Activated CD4-positive, alpha-beta T cell treated with anti-CD3 and anti-CD28 coated beads for 36 hours (primary cell): ENCODE measurements around the gene TMEM168. TPM values are rescaled to one million over a fixed set of nuclear protein-coding genes. Genes with fewer than 3 reads are reported as not detected.
"Not testable (repeated sequence)": the region's sequence is repeated elsewhere in the genome, so short reads cannot be mapped to it uniquely, and the experiment has no call there.

Experiments
- ATAC-seq: fragments of 200-7000 bp; cut with Tn5 transposase; one replicate; pipeline ENCODE4 v1.10.0; 2021; ENCODE audit warnings: mild to moderate bottlenecking, moderate library complexity
- CTCF ChIA-PET: fragments of 350-600 bp; sonication (Branson Sonifier 250); formaldehyde crosslinking; loops from one replicate; lab custom pipeline; 2021; ENCODE audit warnings: antibody characterized with exemption; lab: Charles Lee
- POLR2A ChIA-PET: fragments of 350-600 bp; sonication (Branson Sonifier 250); formaldehyde crosslinking; loops from one replicate; lab custom pipeline; 2021; ENCODE audit warnings: antibody characterized with exemption, inconsistent platforms; lab: Charles Lee
- DNase-seq: peaks from one replicate; pipeline ENCODE4 v3.0.0-alpha.2; 2020
- H3K27ac Mint-ChIP-seq: one replicate; pipeline ENCODE4 v1.8.0; 2021; ENCODE audit warnings: mixed read lengths
- H3K27me3 Mint-ChIP-seq: one replicate; pipeline ENCODE4 v1.8.0; 2021; ENCODE audit warnings: mixed read lengths
- H3K36me3 Mint-ChIP-seq: one replicate; pipeline ENCODE4 v1.8.0; 2021; ENCODE audit warnings: low read depth, mixed read lengths
- H3K4me1 Mint-ChIP-seq: one replicate; pipeline ENCODE4 v1.8.0; 2021; ENCODE audit warnings: mixed read lengths
- H3K4me3 Mint-ChIP-seq: one replicate; pipeline ENCODE4 v1.8.0; 2021; ENCODE audit warnings: mild to moderate bottlenecking, moderate library complexity, mixed read lengths
- H3K9me3 Mint-ChIP-seq: one replicate; pipeline ENCODE4 v1.8.0; 2021; ENCODE audit warnings: low read depth, mixed read lengths
- intact Hi-C, 2 experiments: fragments of 100-400 bp; cut with DNase I in 1 of 2; cut with micrococcal nuclease in 1 of 2; formaldehyde crosslinking; loops; one replicate each; pipeline versions ENCODE4 v1.14.2 to v1.15.1; 2022 to 2024; cut with DNase I, micrococcal nuclease
- total RNA-seq, 2 experiments: library from RNA; stranded (reverse); gene quantifications; one replicate each; pipeline ENCODE4 v1.2.3, GENCODE V29; 2021

Gene TMEM168
- total RNA-seq, 2 experiments from 2014 or later = 16.7 to 18.3 TPM

DNA sequence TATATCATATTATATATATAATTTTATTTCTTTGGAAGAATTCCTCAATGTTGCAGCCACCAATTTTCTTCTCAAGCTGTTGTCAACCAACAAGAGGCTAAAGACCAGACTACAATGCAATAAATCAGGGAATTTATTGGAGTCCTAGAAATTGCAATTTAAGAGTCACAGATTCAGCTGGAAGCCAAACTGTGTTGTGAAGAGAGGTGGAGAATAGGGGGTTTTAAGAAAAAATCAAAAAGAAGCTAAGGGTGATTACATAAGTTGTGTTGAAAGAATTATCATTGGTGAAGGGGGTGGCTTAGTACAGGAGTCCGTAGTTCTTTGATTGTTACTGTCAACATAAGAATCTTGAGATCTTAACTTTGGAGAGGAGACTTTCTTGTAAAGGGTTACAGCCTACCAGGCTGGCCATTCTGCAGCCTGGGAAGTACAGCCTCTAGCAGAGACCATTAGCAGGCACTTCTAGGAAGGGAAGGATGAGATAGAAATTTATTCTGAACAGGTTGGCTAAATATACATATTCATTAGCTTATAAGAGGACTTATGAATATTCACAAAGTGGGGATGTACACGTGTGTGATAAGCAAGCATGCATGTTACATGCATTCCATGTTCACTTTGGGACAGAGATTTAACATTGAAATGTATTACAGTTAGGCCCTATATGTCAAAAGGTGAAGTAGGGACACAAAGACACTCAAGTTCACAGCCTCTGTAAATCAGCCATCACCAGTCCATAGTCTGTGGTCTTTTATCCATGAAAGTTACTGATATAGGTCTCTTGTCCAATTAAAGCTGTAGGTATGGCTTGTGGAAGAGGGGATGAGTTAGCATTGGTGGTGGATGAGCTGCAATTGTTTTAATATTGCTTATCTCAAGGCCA lies 8.3 kb upstream of the TMEM168 start:
- no peaks in the 10 kb centered on the region for H3K9me3 Mint-ChIP-seq
- peak; percentile 57 for ATAC-seq
- H3K27me3 Mint-ChIP-seq = no peaks in the 10 kb centered on the region
- H3K36me3 Mint-ChIP-seq = no peaks in the 10 kb centered on the region
- POLR2A ChIA-PET = no interaction called here
- intact Hi-C loops = no loop called here
- DNase-seq = no peak
- H3K4me1 Mint-ChIP-seq = peaks cover 14% of the 10 kb centered on the region
- CTCF ChIA-PET = interaction anchor here (1.6 kb wide), 1 partner anchor 10 kb away, joined by 3 read pairs; no protein-coding TSS in a partner anchor
- no peak overlapping the region for H3K4me3 Mint-ChIP-seq
- H3K27ac Mint-ChIP-seq = no peak overlapping the region

GRCh38 chr7:112796552-112796951 lies 6.4 kb upstream of the TMEM168 start:
- H3K9me3 Mint-ChIP-seq, H3K36me3 Mint-ChIP-seq, CTCF ChIA-PET, H3K4me3 Mint-ChIP-seq, ATAC-seq, intact Hi-C loops, POLR2A ChIA-PET, DNase-seq, H3K27ac Mint-ChIP-seq, H3K27me3 Mint-ChIP-seq: not testable (repeated sequence)
- H3K4me1 Mint-ChIP-seq = peaks cover 14% of the 10 kb centered on the region

DNA sequence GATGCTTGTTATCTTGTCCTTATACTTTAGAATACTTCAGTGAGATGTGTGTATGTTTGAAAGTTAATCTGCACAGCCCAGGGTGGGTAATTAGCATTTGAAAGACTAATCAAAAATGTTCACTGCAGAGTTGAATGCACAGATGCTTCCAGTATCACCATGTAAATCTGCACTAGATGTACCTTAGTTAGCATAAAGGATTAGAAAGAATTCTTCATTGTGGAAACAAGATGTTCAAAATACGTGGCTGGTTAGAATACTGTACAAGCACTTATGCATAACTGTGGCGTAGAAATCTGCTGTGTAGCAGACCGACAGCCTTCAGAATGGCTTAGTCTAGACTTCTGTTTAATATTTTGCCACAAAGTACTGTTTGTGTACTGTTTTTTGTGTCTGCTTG lies 2.2 kb upstream of the TMEM168 start:
- peaks cover 5% of the 10 kb centered on the region for H3K36me3 Mint-ChIP-seq
- POLR2A ChIA-PET = no interaction called here
- no peaks in the 10 kb centered on the region for H3K27me3 Mint-ChIP-seq
- ATAC-seq = no peak
- CTCF ChIA-PET = no interaction called here
- H3K27ac Mint-ChIP-seq = no peak overlapping the region
- peaks cover 35% of the 10 kb centered on the region for H3K4me1 Mint-ChIP-seq
- no peak overlapping the region for H3K4me3 Mint-ChIP-seq
- intact Hi-C loops = loop anchor here (5.0 kb wide), 2 partner anchors 75 to 235 kb away; no protein-coding TSS in a partner anchor
- H3K9me3 Mint-ChIP-seq = no peaks in the 10 kb centered on the region
- no peak for DNase-seq

DNA sequence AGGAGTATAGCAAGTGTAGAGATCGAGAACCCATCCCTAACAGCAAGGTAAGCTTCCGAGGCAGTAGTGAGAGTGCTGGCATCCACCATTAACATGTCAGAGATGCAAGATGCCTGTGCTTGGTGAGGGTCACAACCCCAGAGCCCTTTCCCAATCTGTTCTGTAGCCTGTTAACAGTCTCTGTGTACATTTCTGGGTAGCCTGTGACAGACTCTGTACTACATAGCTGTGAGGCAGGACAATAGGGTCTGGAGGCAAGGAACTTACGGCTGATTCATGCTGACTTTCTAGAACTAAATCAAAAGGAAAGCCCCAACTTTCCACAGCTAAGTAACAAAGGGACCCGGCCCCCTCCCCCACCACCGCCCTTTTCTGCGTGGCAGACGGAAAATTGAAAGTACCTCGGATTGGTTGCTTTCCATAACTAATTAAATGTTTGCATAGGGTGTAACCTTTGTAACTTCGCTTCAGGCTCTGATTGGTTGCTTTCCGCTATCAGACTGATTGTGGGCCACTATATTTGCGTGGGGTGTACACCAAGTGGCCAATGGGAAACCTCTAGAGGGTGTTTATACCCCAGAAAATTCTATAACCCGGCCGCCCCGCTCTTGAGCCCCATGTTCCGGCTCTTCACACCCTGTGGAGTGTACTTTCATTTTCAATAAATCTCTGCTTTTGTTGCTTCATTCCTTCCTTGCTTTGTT lies 1.4 kb upstream of the TMEM168 start:
- CTCF ChIA-PET = no interaction called here
- Mint-ChIP-seq H3K4me3 (peak overlapping the region; percentile 86), H3K27ac (no peak overlapping the region), H3K4me1 (peaks cover 42% of the 10 kb centered on the region), H3K9me3 (peaks cover 2% of the 10 kb centered on the region), H3K27me3 (no peaks in the 10 kb centered on the region), H3K36me3 (peaks cover 9% of the 10 kb centered on the region)
- POLR2A ChIA-PET = no interaction called here
- DNase-seq (no peak), ATAC-seq (no peak)
- intact Hi-C loops = loop anchor here (2.0 to 5.0 kb wide), 4 partner anchors 76 to 327 kb away; partner anchors contain the start of gene SMIM30 (in 1 of the 2)

- CTCF ChIA-PET = interaction anchor here (0.6 to 1.1 kb wide), 2 partner anchors 65 to 109 kb away, joined by 3 read pairs; no protein-coding TSS in a partner anchor
Observed at GRCh38 chr7:112790586-112791003, 402 bp upstream of the TMEM168 start.

DNA sequence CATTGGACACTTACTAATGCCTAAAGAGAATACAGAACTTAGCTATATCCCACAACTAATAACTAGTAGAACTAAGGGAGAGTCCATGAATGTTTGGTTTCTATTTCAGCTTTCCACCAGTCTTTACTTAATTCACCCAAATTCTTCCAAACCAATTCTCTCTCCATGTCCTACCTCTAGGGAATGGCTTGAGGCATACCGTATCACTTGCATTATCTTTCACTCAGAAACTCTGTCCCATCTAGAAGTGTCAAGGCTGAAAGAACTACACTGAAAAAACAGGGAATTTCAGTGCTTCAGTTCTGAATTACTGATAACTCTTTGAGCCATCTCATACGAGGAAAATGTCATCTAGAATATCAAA lies 758 bp downstream of the TMEM168 start:
- H3K27me3 Mint-ChIP-seq = no peaks in the 10 kb centered on the region
- CTCF ChIA-PET = interaction anchor here (1.1 to 1.4 kb wide), 2 partner anchors 20 to 111 kb away, joined by 3 to 4 read pairs; no protein-coding TSS in a partner anchor
- H3K4me3 Mint-ChIP-seq = peak overlapping the region; percentile 86
- H3K36me3 Mint-ChIP-seq = peaks cover 11% of the 10 kb centered on the region
- ATAC-seq = no peak
- intact Hi-C loops = loop anchor here in 1 of 2 experiments (10.0 kb wide), 1 partner anchor 235 kb away; no protein-coding TSS in a partner anchor
- DNase-seq = no peak
- peak overlapping the region; percentile 96 for H3K27ac Mint-ChIP-seq
- POLR2A ChIA-PET = no interaction called here
- peaks cover 39% of the 10 kb centered on the region for H3K4me1 Mint-ChIP-seq
- H3K9me3 Mint-ChIP-seq = peaks cover 2% of the 10 kb centered on the region

More at GRCh38 chr7:112790586-112791003, 402 bp upstream of the TMEM168 start:
- Mint-ChIP-seq H3K9me3 (peaks cover 2% of the 10 kb centered on the region), H3K4me3 (peak overlapping the region; percentile 86), H3K4me1 (peaks cover 44% of the 10 kb centered on the region), H3K27ac (peak overlapping the region; percentile 96), H3K36me3 (peaks cover 9% of the 10 kb centered on the region), H3K27me3 (no peaks in the 10 kb centered on the region)
- DNase-seq = no peak
- ATAC-seq = no peak
- intact Hi-C loops = loop anchor here (1.0 to 5.0 kb wide), 8 partner anchors 8 to 340 kb away; partner anchors contain the start of genes IFRD1 (in 2 of the 2) and SMIM30 (in 2 of the 2)
- POLR2A ChIA-PET = no interaction called here

- peak overlapping the region; percentile 68 for H3K27ac Mint-ChIP-seq
- no peak for DNase-seq
- ChIA-PET POLR2A (no interaction called here), CTCF (interaction anchor here (1.4 kb wide), 1 partner anchor 20 kb away, joined by 4 read pairs; no protein-coding TSS in a partner anchor)
- no peak for ATAC-seq
- H3K4me1 Mint-ChIP-seq = peaks cover 37% of the 10 kb centered on the region
- no peaks in the 10 kb centered on the region for H3K27me3 Mint-ChIP-seq
- intact Hi-C loops = loop anchor here in 1 of 2 experiments (10.0 kb wide), 1 partner anchor 234 kb away; no protein-coding TSS in a partner anchor
- peaks cover 2% of the 10 kb centered on the region for H3K9me3 Mint-ChIP-seq
- H3K4me3 Mint-ChIP-seq = peak overlapping the region; percentile 86
- H3K36me3 Mint-ChIP-seq = peaks cover 16% of the 10 kb centered on the region
Observed at GRCh38 chr7:112788778-112789343, 1.3 kb downstream of the TMEM168 start.

- H3K27ac Mint-ChIP-seq = no peak overlapping the region
- CTCF ChIA-PET = no interaction called here
- DNase-seq (no peak), ATAC-seq (no peak)
- H3K9me3 Mint-ChIP-seq = peaks cover 2% of the 10 kb centered on the region
- no peaks in the 10 kb centered on the region for H3K27me3 Mint-ChIP-seq
- H3K4me1 Mint-ChIP-seq = peaks cover 50% of the 10 kb centered on the region
- POLR2A ChIA-PET = interaction anchor here (0.6 kb wide), 1 partner anchor 331 kb away, joined by 4 read pairs; no protein-coding TSS in a partner anchor
- intact Hi-C loops = loop anchor here in 1 of 2 experiments (10.0 kb wide), 1 partner anchor 230 kb away; no protein-coding TSS in a partner anchor
- no peak overlapping the region for H3K4me3 Mint-ChIP-seq
- H3K36me3 Mint-ChIP-seq = peaks cover 51% of the 10 kb centered on the region
Observed at GRCh38 chr7:112784603-112785002, 5.6 kb downstream of the TMEM168 start.

DNA sequence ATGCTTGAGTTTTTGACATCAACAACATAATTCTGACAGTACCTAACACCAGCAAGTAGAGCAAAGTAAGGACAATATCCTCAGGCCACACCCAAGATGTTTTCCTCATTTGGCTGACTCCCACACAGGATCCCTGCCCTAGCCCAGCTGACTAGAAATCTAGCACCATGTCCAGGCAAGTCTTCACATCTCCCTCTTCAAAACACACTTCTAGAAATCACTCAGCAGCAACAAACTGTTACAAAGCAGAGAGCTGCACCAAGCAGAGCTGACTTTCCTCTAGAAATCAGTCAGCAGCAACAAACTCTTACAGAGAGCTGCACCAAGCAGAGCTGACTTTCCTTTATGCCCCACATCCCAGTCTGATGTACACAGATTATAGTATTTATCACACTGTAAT lies 7.7 kb downstream of the TMEM168 start:
- H3K4me3 Mint-ChIP-seq = no peak overlapping the region
- H3K27ac Mint-ChIP-seq = peak overlapping the region; percentile 8
- intact Hi-C loops = loop anchor here (1.0 to 10.0 kb wide), 2 partner anchors 8 to 228 kb away; partner anchors contain the start of gene TMEM168 (in 1 of the 2)
- peaks cover 35% of the 10 kb centered on the region for H3K4me1 Mint-ChIP-seq
- H3K36me3 Mint-ChIP-seq = peaks cover 49% of the 10 kb centered on the region
- ChIA-PET CTCF (interaction anchor here (0.7 kb wide), 1 partner anchor 39 kb away, joined by 3 read pairs; no protein-coding TSS in a partner anchor), POLR2A (no interaction called here)
- peak; percentile 49 for DNase-seq
- peak; percentile 99 for ATAC-seq
- peaks cover 2% of the 10 kb centered on the region for H3K9me3 Mint-ChIP-seq
- no peaks in the 10 kb centered on the region for H3K27me3 Mint-ChIP-seq

DNA sequence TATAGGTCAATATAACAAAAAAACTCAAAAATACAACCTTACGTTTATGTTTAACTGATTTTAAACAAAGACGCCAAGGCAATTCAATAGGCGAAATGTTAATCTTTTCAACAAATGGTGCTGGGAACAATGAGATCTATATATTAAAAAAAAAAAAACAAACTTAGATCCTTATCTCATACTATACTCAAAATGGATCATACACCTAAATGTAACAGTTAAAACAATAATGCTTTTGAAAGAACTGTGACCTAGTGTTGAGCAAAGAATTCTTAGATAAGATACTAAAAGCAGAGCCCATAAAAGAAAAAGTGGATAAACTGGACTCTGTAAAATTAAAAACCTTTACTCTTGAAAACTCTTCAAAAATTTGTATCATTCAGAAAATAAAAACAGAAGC lies 8.6 kb downstream of the TMEM168 start:
- ChIA-PET POLR2A (no interaction called here), CTCF (no interaction called here)
- H3K27ac Mint-ChIP-seq = no peak overlapping the region
- no peaks in the 10 kb centered on the region for H3K27me3 Mint-ChIP-seq
- intact Hi-C loops = loop anchor here in 1 of 2 experiments (10.0 kb wide), 1 partner anchor 227 kb away; no protein-coding TSS in a partner anchor
- no peak for ATAC-seq
- H3K4me3 Mint-ChIP-seq = no peak overlapping the region
- H3K36me3 Mint-ChIP-seq = peaks cover 47% of the 10 kb centered on the region
- DNase-seq = no peak
- H3K9me3 Mint-ChIP-seq = no peaks in the 10 kb centered on the region
- peaks cover 28% of the 10 kb centered on the region for H3K4me1 Mint-ChIP-seq
